Vagina (tissue), 2 donors: ENCODE measurements around the gene TMEM139.

Source experiments
- POLR2A ChIP-seq, 2 donors: fragments of 450-650 bp; IDR thresholded peaks; one replicate each; pipeline ENCODE4 v1.6.1; 2017; ENCODE audit warnings: antibody characterized with exemption in 2 of 2, mild to moderate bottlenecking in 2 of 2, moderate library complexity in 2 of 2
- POLR2AphosphoS5 ChIP-seq, 2 donors: sonication (generic); formaldehyde crosslinking; IDR thresholded peaks; one replicate each; pipeline ENCODE4 v1.9.0; 2017; ENCODE audit warnings: antibody characterized with exemption in 2 of 2, mild to moderate bottlenecking in 2 of 2, low read depth in 1 of 2; ENCODE audit not compliant: insufficient read depth in 1 of 2
- TF ChIP-seq, protein P1 (sequence below), 3 experiments: fragments of 450-650 bp in 2 of 3; fragments of 200-600 bp in 1 of 3; sonication (generic) in 1 of 3; IDR thresholded peaks; one replicate each; pipeline ENCODE4 v1.5.1; 2017 to 2019; ENCODE audit warnings: antibody characterized with exemption in 3 of 3, mild to moderate bottlenecking in 2 of 3, moderate library complexity in 2 of 3

DNA sequence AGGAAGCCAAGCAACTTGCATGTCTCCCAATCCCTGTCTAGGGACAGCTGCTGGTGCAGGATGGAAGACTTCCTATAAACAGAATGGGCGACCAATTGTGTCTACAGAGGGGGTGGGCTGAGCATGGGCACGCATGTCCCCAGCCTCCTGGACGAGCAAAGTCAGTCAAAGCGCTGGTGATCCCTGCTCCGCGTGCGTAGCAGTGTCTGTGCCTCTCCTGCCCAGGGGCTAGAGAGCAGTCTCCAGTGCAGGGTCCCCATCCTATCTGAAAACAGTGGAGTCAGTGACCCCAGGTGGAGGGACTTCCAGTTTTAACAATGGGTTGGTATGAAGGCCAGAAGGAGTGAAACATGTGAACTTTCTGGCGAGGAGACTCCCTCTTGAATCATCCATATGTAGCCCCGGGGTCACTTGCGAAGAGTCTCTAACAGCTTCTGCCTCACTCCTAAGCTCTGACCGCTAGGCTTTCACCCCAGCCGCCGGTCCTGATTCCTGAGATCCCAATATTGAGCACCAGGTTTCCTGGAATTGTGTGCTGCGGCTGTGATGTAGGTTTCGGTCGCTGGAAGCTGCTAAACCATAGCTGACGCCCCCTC lies 2.7 kb downstream of the TMEM139 start:
- TF ChIP-seq, protein P1, sequence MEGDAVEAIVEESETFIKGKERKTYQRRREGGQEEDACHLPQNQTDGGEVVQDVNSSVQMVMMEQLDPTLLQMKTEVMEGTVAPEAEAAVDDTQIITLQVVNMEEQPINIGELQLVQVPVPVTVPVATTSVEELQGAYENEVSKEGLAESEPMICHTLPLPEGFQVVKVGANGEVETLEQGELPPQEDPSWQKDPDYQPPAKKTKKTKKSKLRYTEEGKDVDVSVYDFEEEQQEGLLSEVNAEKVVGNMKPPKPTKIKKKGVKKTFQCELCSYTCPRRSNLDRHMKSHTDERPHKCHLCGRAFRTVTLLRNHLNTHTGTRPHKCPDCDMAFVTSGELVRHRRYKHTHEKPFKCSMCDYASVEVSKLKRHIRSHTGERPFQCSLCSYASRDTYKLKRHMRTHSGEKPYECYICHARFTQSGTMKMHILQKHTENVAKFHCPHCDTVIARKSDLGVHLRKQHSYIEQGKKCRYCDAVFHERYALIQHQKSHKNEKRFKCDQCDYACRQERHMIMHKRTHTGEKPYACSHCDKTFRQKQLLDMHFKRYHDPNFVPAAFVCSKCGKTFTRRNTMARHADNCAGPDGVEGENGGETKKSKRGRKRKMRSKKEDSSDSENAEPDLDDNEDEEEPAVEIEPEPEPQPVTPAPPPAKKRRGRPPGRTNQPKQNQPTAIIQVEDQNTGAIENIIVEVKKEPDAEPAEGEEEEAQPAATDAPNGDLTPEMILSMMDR (IDR thresholded peaks at IDR 0.05): no peak
- TF ChIP-seq POLR2AphosphoS5 (IDR thresholded peaks at IDR 0.05; ENCODE audit: insufficient read depth in 1 of 2, low read depth in 1 of 2) (no peak), POLR2A (IDR thresholded peaks at IDR 0.05) (no peak)
